CD14-positive monocyte (primary cell): Measurements from ENCODE around the gene CACNA1E. TPM values are rescaled to one million over a fixed set of nuclear protein-coding genes. Genes with fewer than 3 reads are reported as not detected.

ENCODE experiments used
- DNase-seq, 3 donors: peaks; one replicate each; pipeline ENCODE4 v3.0.0-alpha.2; 2011 to 2022
- H2AFZ ChIP-seq: 2 replicates; pipeline ENCODE4 v1.6.0; 2012; ENCODE audit warnings: mild to moderate bottlenecking, low read depth, low read length, inconsistent platforms; ENCODE audit not compliant: insufficient read depth, poor library complexity, severe bottlenecking
- H3K27ac ChIP-seq, 2 donors: 1 replicate in 1 of 2; 2 replicates in 1 of 2; pipeline ENCODE4 v1.5.1; 2012 to 2013; ENCODE audit warnings: low read length in 2 of 2, control low read depth in 1 of 2, inconsistent platforms in 1 of 2, low read depth in 1 of 2, mild to moderate bottlenecking in 1 of 2
- H3K27me3 ChIP-seq, 2 donors: one replicate each; pipeline versions ENCODE4 v1.6.0 to v1.6.1; 2011 to 2013; ENCODE audit warnings: low read length in 2 of 2; ENCODE audit not compliant: control insufficient read depth in 2 of 2, insufficient read depth in 2 of 2
- H3K36me3 ChIP-seq, 2 donors: replicated peaks in 1 of 2; 1 replicate in 1 of 2; 2 replicates in 1 of 2; pipeline versions ENCODE4 v1.5.1 to v1.6.1; 2012 to 2013; ENCODE audit warnings: low read length in 2 of 2, control low read depth in 1 of 2, inconsistent platforms in 1 of 2, mild to moderate bottlenecking in 1 of 2; ENCODE audit not compliant: insufficient read depth in 2 of 2, control insufficient read depth in 1 of 2
- H3K4me1 ChIP-seq, 2 donors: 1 replicate in 1 of 2; 2 replicates in 1 of 2; pipeline versions ENCODE4 v1.5.1 to v1.6.1; 2012 to 2013; ENCODE audit warnings: low read length in 2 of 2, control low read depth in 1 of 2, inconsistent platforms in 1 of 2, mild to moderate bottlenecking in 1 of 2, moderate library complexity in 1 of 2; ENCODE audit not compliant: insufficient read depth in 2 of 2, control insufficient read depth in 1 of 2
- H3K4me2 ChIP-seq: replicated peaks from 2 replicates; pipeline ENCODE3; 2012; ENCODE audit warnings: low read length, moderate library complexity, mild to moderate bottlenecking; ENCODE audit not compliant: poor library complexity, severe bottlenecking; ENCODE audit errors: extremely low read depth
- H3K4me3 ChIP-seq, 3 experiments: fragments of 200-600 bp in 1 of 3; sonication (generic) in 1 of 3; replicated peaks in 1 of 3; 1 replicate in 2 of 3; 2 replicates in 1 of 3; pipeline ENCODE4 v1.5.1; 2011 to 2013; ENCODE audit warnings: low read length in 3 of 3, mild to moderate bottlenecking in 3 of 3, control low read depth in 2 of 3, low read depth in 2 of 3, inconsistent platforms in 1 of 3, moderate library complexity in 1 of 3
- H3K79me2 ChIP-seq: 2 replicates; pipeline ENCODE4 v1.6.0; 2012; ENCODE audit warnings: mild to moderate bottlenecking, control low read depth, inconsistent platforms, low read length, moderate library complexity; ENCODE audit not compliant: insufficient read depth
- H3K9ac ChIP-seq: 2 replicates; pipeline ENCODE4 v1.6.0; 2017; ENCODE audit warnings: low read length, mild to moderate bottlenecking; ENCODE audit not compliant: insufficient read depth, poor library complexity, severe bottlenecking
- H3K9me3 ChIP-seq, 2 donors: replicated peaks in 1 of 2; 1 replicate in 1 of 2; 2 replicates in 1 of 2; pipeline versions ENCODE4 v1.5.1 to v1.6.1; 2012 to 2013; ENCODE audit warnings: low read length in 2 of 2, control low read depth in 1 of 2; ENCODE audit not compliant: control insufficient read depth in 1 of 2, insufficient read depth in 1 of 2
- H4K20me1 ChIP-seq: 2 replicates; pipeline ENCODE4 v1.6.0; 2012; ENCODE audit warnings: mild to moderate bottlenecking, low read length, control low read depth, moderate library complexity; ENCODE audit not compliant: insufficient read depth
- H3K27ac Mint-ChIP-seq, 7 donors: one replicate each; pipeline ENCODE4 v1.8.0; 2020; ENCODE audit warnings: mild to moderate bottlenecking in 7 of 7, mixed read lengths in 7 of 7, moderate library complexity in 6 of 7, inconsistent platforms in 2 of 7
- H3K27me3 Mint-ChIP-seq, 3 donors: one replicate each; pipeline ENCODE4 v1.8.0; 2021 to 2022; ENCODE audit warnings: low read depth in 3 of 3, mild to moderate bottlenecking in 3 of 3, mixed read lengths in 3 of 3, moderate library complexity in 3 of 3, inconsistent platforms in 1 of 3
- H3K36me3 Mint-ChIP-seq, 2 donors: one replicate each; pipeline ENCODE4 v1.8.0; 2020; ENCODE audit warnings: mixed read lengths in 2 of 2, inconsistent platforms in 1 of 2, mild to moderate bottlenecking in 1 of 2
- H3K4me1 Mint-ChIP-seq: one replicate; pipeline ENCODE4 v1.8.0; 2020; ENCODE audit warnings: mild to moderate bottlenecking, mixed read lengths
- H3K4me3 Mint-ChIP-seq, 2 donors: one replicate each; pipeline ENCODE4 v1.8.0; 2020; ENCODE audit warnings: mild to moderate bottlenecking in 2 of 2, mixed read lengths in 2 of 2, moderate library complexity in 1 of 2
- H3K9me3 Mint-ChIP-seq, 7 donors: one replicate each; pipeline ENCODE4 v1.8.0; 2020 to 2022; ENCODE audit warnings: mixed read lengths in 7 of 7, mild to moderate bottlenecking in 6 of 7, moderate library complexity in 6 of 7, inconsistent platforms in 2 of 7
- WGBS: methylation state at CpG from one replicate; pipeline ENCODE4 v1.1.5; 2013; ENCODE audit warnings: missing lambda C conversion rate; ENCODE audit not compliant: insufficient coverage; 5-methylcytosine and 5-hydroxymethylcytosine counted together
- intact Hi-C, 2 donors: fragments of 100-400 bp; cut with micrococcal nuclease; formaldehyde crosslinking; loops; one replicate each; pipeline versions ENCODE4 v1.15.0 to v1.15.1; 2023
- polyA plus RNA-seq, 3 donors: library from polyadenylated mRNA; depleted of rRNA in 1 of 3; unstranded in 2 of 3; stranded (reverse) in 1 of 3; fragments of 300-500 nt in 2 of 3; fragments of >200 nt in 1 of 3; fragmentation: Illumina TruSeq in 2 of 3; gene quantifications; 1 replicate in 2 of 3; 2 replicates in 1 of 3; pipeline ENCODE4 v1.2.3, GENCODE V29; 2012 to 2021
- TF ChIP-seq, protein P1 (sequence below): fragments of 200-600 bp; IDR thresholded peaks from one replicate; pipeline ENCODE4 v1.8.0; 2022; ENCODE audit warnings: antibody characterized with exemption, mild to moderate bottlenecking

CACNA1E gene
- polyA plus RNA-seq, 3 donors, result 0.04 TPM; not detected in 2

DNA sequence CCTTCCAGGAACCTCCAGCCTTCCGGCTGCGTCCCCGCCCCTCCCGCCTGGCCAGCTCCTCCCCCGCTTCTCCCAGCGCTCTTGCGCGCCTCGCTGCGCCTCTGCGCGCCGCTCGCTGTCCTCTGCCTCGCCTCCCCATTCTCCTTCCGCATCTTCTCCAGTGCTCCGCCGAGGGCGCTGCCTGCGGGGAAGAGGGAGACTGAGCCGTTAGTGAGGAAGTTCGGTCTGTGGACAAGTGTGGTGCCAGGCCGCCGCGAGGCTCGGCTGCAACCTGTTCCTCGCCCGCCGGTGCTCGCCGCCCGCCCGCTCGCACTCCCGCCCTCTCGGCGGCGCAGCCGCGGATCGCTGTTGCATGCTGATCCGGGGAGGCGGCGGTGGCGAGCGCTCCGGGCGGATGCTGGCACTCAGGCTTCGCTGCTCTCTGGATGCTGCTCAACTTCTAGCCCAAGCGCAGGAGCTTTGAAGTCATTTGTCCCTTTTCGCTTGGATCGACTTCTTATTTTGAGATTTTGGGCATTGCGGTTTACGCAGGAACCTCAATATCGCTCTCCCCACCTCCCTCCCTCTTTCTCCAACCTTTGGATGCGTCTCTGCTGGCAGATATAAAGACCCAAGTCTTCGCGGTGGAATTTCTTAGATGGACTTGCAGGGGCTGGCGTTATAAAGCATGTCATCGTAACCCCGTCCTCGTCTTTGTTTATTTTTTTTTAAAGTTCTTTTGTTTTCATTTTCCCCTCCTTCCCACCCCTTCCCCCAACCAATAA lies 614 bp upstream of the CACNA1E start:
- peak; percentile 17 to 44 (median 35) for DNase-seq
- Mint-ChIP-seq H3K27me3 (peaks cover 72 to 82% (median 78%) of the 10 kb centered on the region in 3 donors), H3K27ac (no peak overlapping the region), H3K4me1 (peaks cover 19% of the 10 kb centered on the region), H3K36me3 (peaks cover 0 to 6% of the 10 kb centered on the region in 2 donors), H3K9me3 (peaks cover 0 to 22% (median 16%) of the 10 kb centered on the region in 7 donors), H3K4me3 (peak overlapping the region; percentile 41 to 79)
- peak overlapping the region; percentile 53 for H2AFZ ChIP-seq
- H3K36me3 ChIP-seq, result no peaks in the 10 kb centered on the region
- WGBS, result 1% methylated on average over 37 of the region's 62 CpGs
- peaks cover 0 to 41% of the 10 kb centered on the region in 2 donors for H3K9me3 ChIP-seq
- peaks cover 8 to 14% of the 10 kb centered on the region in 2 donors for H3K4me1 ChIP-seq
- H3K79me2 ChIP-seq, result no peaks in the 10 kb centered on the region
- peak overlapping the region; percentile 67 for H3K4me2 ChIP-seq
- no peaks in the 10 kb centered on the region for H4K20me1 ChIP-seq
- no peak overlapping the region for H3K27ac ChIP-seq
- intact Hi-C loops, result no loop called here
- H3K9ac ChIP-seq, result no peak overlapping the region
- H3K4me3 ChIP-seq, result peak overlapping the region in 1 of 3 experiments; percentile 57
- TF ChIP-seq, protein P1, sequence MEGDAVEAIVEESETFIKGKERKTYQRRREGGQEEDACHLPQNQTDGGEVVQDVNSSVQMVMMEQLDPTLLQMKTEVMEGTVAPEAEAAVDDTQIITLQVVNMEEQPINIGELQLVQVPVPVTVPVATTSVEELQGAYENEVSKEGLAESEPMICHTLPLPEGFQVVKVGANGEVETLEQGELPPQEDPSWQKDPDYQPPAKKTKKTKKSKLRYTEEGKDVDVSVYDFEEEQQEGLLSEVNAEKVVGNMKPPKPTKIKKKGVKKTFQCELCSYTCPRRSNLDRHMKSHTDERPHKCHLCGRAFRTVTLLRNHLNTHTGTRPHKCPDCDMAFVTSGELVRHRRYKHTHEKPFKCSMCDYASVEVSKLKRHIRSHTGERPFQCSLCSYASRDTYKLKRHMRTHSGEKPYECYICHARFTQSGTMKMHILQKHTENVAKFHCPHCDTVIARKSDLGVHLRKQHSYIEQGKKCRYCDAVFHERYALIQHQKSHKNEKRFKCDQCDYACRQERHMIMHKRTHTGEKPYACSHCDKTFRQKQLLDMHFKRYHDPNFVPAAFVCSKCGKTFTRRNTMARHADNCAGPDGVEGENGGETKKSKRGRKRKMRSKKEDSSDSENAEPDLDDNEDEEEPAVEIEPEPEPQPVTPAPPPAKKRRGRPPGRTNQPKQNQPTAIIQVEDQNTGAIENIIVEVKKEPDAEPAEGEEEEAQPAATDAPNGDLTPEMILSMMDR, result no peak
- peaks cover 74 to 81% of the 10 kb centered on the region in 2 donors for H3K27me3 ChIP-seq

DNA sequence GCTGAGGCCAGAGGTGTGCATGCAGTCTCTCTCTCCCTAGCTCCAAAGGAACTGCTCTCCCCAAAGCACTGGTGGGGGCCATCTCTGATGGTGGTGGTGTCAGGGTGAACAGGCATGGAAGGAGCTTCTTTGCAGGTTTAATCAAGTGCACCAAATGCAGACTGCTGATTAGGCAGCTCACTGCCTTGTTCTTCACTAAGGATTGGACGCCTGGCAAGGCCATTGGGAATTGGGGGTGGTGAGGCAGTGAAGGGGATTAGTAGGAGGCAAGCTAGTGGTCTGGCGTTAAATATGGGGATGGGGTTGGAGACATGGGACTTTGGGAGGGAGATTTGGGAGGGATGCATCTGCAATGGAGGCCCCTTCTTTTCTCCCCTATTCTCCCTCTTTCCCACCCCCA lies 1.5 kb downstream of the CACNA1E start:
- no peak overlapping the region for H3K9ac ChIP-seq
- no peak for DNase-seq
- H3K79me2 ChIP-seq, result no peaks in the 10 kb centered on the region
- H3K36me3 ChIP-seq, result no peaks in the 10 kb centered on the region
- H3K9me3 ChIP-seq, result peaks cover 0 to 41% of the 10 kb centered on the region in 2 donors
- peaks cover 8 to 22% of the 10 kb centered on the region in 2 donors for H3K4me1 ChIP-seq
- H3K27me3 Mint-ChIP-seq, result peaks cover 78 to 89% (median 88%) of the 10 kb centered on the region in 3 donors
- no peak overlapping the region for H2AFZ ChIP-seq
- TF ChIP-seq, protein P1, result no peak
- WGBS, result 80% methylated on average over 1 of the region's 2 CpGs
- H3K4me3 ChIP-seq, result no peak overlapping the region
- H3K36me3 Mint-ChIP-seq, result peaks cover 0 to 6% of the 10 kb centered on the region in 2 donors
- H3K4me1 Mint-ChIP-seq, result peaks cover 23% of the 10 kb centered on the region
- H3K9me3 Mint-ChIP-seq, result peaks cover 0 to 22% (median 16%) of the 10 kb centered on the region in 7 donors
- peaks cover 82 to 86% of the 10 kb centered on the region in 2 donors for H3K27me3 ChIP-seq
- peak overlapping the region in 1 of 2 donors; percentile 79 for H3K4me3 Mint-ChIP-seq
- intact Hi-C loops, result no loop called here
- no peak overlapping the region for H3K4me2 ChIP-seq
- no peak overlapping the region for H3K27ac Mint-ChIP-seq
- no peak overlapping the region for H3K27ac ChIP-seq
- no peaks in the 10 kb centered on the region for H4K20me1 ChIP-seq
